ENCODE results near the gene PRDM16. TPM values are rescaled to one million over a fixed set of nuclear protein-coding genes. Genes with fewer than 3 reads are reported as not detected.

Gene PRDM16
- total and polyA plus RNA-seq, 2 of the 13 experiments (the other 11 are each of a cell fraction or from before 2014, with no cell fraction given) = 0.15 to 0.81 TPM

GRCh38 chr1:3320246-3321152 is 251.5 kb downstream of the PRDM16 start (continued):
- TF ChIP-seq GPBP1L1 (CRISPR knock-in tag; IDR thresholded peaks at IDR 0.05) = no peak
- TF ChIP-seq ZNF547 (CRISPR knock-in tag; IDR thresholded peaks at IDR 0.05) = peak; percentile 70; the same call in 1 of the 2 replicates
- TF ChIP-seq ZSCAN30 (CRISPR knock-in tag; IDR thresholded peaks at IDR 0.05) = peak; percentile 74; the same call in 1 of the 2 replicates
- peak; percentile 85 for TF ChIP-seq ZFX (CRISPR knock-in tag; IDR thresholded peaks at IDR 0.05; ENCODE audit: low read depth)
- peak; percentile 100 for TF ChIP-seq ZBTB4 (CRISPR knock-in tag; IDR thresholded peaks at IDR 0.05; ENCODE audit: borderline replicate concordance)
- peak; percentile 92 for TF ChIP-seq SOX13 (IDR thresholded peaks at IDR 0.05)
- peak in 1 of 2 experiments; percentile 93; a peak in 2 of 4 replicates for TF ChIP-seq SOX13 (CRISPR knock-in tag; conservative IDR thresholded peaks at IDR 0.05 in 1 of 2, IDR thresholded peaks at IDR 0.05 in 1 of 2)
- TF ChIP-seq KAT2B (IDR thresholded peaks at IDR 0.05; ENCODE audit: borderline replicate concordance, low read depth, low read length) = peak; percentile 81; the same call in 1 of the 2 replicates
- peak; percentile 94 for TF ChIP-seq ZKSCAN8 (CRISPR knock-in tag; IDR thresholded peaks at IDR 0.05; ENCODE audit: borderline replicate concordance)
- peak; percentile 93 for TF ChIP-seq THRA (CRISPR knock-in tag; IDR thresholded peaks at IDR 0.05; ENCODE audit: borderline replicate concordance)
- TF ChIP-seq IRX3 (CRISPR knock-in tag; IDR thresholded peaks at IDR 0.05; ENCODE audit: borderline replicate concordance, low read depth) = no peak; the same call in 1 of the 2 replicates
- TF ChIP-seq EED (CRISPR knock-in tag; IDR thresholded peaks at IDR 0.05) = no peak
- TF ChIP-seq ATM (IDR thresholded peaks at IDR 0.05; ENCODE audit: borderline replicate concordance) = no peak
- TF ChIP-seq ZNF629 (CRISPR knock-in tag; conservative IDR thresholded peaks at IDR 0.05) = peak; percentile 62; the same call in 1 of the 2 replicates
- TF ChIP-seq TFE3 (CRISPR knock-in tag; IDR thresholded peaks at IDR 0.05) = peak; percentile 90
- peak; percentile 80 for TF ChIP-seq ZNF501 (CRISPR knock-in tag; IDR thresholded peaks at IDR 0.05)
- peak; percentile 99 for TF ChIP-seq ATF3 (CRISPR knock-in tag; IDR thresholded peaks at IDR 0.05)
- peak; percentile 89; the same call in 1 of the 2 replicates for TF ChIP-seq ZNF766 (CRISPR knock-in tag; IDR thresholded peaks at IDR 0.05; ENCODE audit: borderline replicate concordance)
